ENCODE results near the gene TCF7L1.
"Not testable (repeated sequence)": the region's sequence is repeated elsewhere in the genome, so short reads cannot be mapped to it uniquely, and the experiment has no call there.

Gene TCF7L1

GRCh38 chr2:85194780-85195480, 61.7 kb downstream of the TCF7L1 start:
- no peak for DNase-seq (ENCODE audit: low spot score)
- TF ChIP-seq CTCF (IDR thresholded peaks at IDR 0.05; ENCODE audit: extremely low read depth, insufficient read depth, missing control alignments) = no peak
- in situ Hi-C loops (cut with MboI; ENCODE audit: low pct_unique_long_range_greater_than_20kb, low sequenced_read_pairs, unreplicated experiment) = loop anchor here (5.0 kb wide), 1 partner anchor 62 kb away; no protein-coding TSS in a partner anchor

GRCh38 chr2:85195956-85196355, 62.8 kb downstream of the TCF7L1 start:
- in situ Hi-C loops (cut with MboI; ENCODE audit: low pct_unique_long_range_greater_than_20kb, low sequenced_read_pairs, unreplicated experiment) = loop anchor here (5.0 kb wide), 1 partner anchor 61 kb away; no protein-coding TSS in a partner anchor
- TF ChIP-seq CTCF (IDR thresholded peaks at IDR 0.05; ENCODE audit: extremely low read depth, insufficient read depth, missing control alignments) = no peak
- DNase-seq (ENCODE audit: low spot score) = no peak

- no peak for TF ChIP-seq CTCF (IDR thresholded peaks at IDR 0.05; ENCODE audit: extremely low read depth, insufficient read depth, missing control alignments)
- in situ Hi-C loops (cut with MboI; ENCODE audit: low pct_unique_long_range_greater_than_20kb, low sequenced_read_pairs, unreplicated experiment) = loop anchor here (5.0 kb wide), 1 partner anchor 58 kb away; no protein-coding TSS in a partner anchor
- no peak for DNase-seq (ENCODE audit: low spot score)
These were observed 66.5 kb downstream of the TCF7L1 start for GRCh38 chr2:85199698-85200097.

GRCh38 chr2:85209887-85210286, 76.7 kb downstream of the TCF7L1 start:
- in situ Hi-C loops (cut with MboI; ENCODE audit: low pct_unique_long_range_greater_than_20kb, low sequenced_read_pairs, unreplicated experiment) = no loop called here
- no peak for DNase-seq (ENCODE audit: low spot score)
- no peak for TF ChIP-seq CTCF (IDR thresholded peaks at IDR 0.05; ENCODE audit: extremely low read depth, insufficient read depth, missing control alignments)

- no peak for DNase-seq (ENCODE audit: low spot score)
- no peak for TF ChIP-seq CTCF (IDR thresholded peaks at IDR 0.05; ENCODE audit: extremely low read depth, insufficient read depth, missing control alignments)
- in situ Hi-C loops (cut with MboI; ENCODE audit: low pct_unique_long_range_greater_than_20kb, low sequenced_read_pairs, unreplicated experiment) = no loop called here
These were observed 77.3 kb downstream of the TCF7L1 start for GRCh38 chr2:85210511-85210910.

GRCh38 chr2:85211606-85212005, 78.4 kb downstream of the TCF7L1 start:
- in situ Hi-C loops (cut with MboI; ENCODE audit: low pct_unique_long_range_greater_than_20kb, low sequenced_read_pairs, unreplicated experiment) = not testable (repeated sequence)

GRCh38 chr2:85212841-85213240, 79.6 kb downstream of the TCF7L1 start:
- TF ChIP-seq CTCF (IDR thresholded peaks at IDR 0.05; ENCODE audit: extremely low read depth, insufficient read depth, missing control alignments) = no peak
- no peak for DNase-seq (ENCODE audit: low spot score)
- in situ Hi-C loops (cut with MboI; ENCODE audit: low pct_unique_long_range_greater_than_20kb, low sequenced_read_pairs, unreplicated experiment) = no loop called here

More at GRCh38 chr2:85211606-85212005, 78.4 kb downstream of the TCF7L1 start:
- not testable (repeated sequence) for DNase-seq (ENCODE audit: low spot score)
